SW480 (cell line): ENCODE data around the gene WNT7B.

ENCODE experiments used
- DNase-seq: peaks from one replicate; pipeline ENCODE4 v3.0.0-alpha.2; 2016; ENCODE audit warnings: low spot score

Gene WNT7B

GRCh38 chr22:45888221-45889092 lies 88.5 kb downstream of the WNT7B start:
- DNase-seq, result no peak

DNA sequence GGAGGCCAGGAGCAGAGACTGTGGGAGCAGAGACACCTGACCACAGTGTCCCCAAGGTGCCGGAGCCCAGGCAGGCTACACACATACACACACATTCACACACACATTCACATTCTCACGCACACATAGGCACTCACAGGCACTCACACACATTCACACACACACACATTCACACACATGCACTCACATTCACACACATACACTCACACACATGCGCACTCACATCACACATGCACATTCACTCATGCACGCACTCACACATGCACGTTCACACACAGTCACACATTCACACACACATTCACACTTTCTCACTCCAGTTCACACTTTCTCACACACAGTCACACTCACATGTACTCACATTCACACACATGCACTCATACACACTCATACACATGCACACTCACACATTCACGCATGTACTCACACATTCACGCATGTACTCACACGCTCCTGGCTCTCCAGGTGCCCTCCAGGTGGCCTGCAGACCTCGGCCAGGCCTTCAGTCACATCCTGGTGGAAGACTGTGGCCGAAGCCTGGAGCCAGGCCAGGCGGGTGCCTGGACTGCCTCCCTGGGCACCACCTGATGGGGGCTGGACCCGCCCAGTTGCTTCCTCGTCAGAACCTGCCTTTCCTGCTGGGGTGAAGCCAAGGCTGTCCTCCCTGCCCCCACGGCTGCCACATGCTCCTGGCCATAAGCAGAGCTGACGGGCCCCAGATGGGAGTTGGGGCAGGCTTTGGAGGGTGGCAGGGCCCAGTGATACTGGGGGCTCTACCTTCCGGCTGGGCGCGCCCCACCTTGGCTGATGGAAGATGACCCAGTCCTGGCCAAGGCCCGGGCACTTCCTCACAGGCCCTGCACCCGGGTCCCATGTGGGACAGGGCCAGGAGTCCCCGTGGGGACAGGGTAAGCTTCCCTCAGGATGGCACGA lies 89.5 kb downstream of the WNT7B start:
- DNase-seq, result no peak

- no peak for DNase-seq
These were observed 90.4 kb downstream of the WNT7B start for GRCh38 chr22:45886540-45886939.

GRCh38 chr22:45885941-45886395 lies 91.0 kb downstream of the WNT7B start:
- no peak for DNase-seq

DNA sequence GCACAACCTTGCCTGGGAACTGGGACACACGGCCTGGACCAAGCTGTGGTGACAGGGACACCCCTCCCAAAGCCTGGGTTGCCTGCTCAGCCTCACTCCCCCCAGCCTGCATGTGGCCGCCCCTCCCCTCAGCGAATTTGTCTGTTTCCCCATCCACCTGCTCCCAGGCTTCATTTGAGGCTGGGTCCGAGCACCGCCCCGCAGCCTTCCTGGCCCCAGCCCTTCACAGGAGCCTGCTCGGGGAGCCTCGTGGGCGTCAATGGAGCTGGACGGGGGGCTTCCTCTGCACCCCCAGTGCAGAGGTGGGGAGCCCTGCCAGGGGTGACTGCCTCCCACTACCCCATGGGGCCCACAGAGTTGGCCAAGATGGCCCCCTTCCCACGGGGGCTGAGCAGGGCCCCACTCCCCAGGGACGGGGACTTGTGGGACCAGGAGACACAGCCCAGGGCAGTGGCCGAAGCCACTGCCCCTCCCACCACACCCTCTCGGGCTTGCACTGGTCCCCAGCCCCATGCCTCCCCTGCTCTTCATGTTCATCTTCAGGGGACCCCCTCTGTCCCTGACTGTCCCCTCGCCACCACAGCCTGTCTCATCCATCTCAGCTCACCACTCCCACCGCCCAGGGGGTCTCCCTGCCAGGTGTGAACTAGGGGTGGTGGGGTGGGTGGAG lies 91.7 kb downstream of the WNT7B start:
- no peak for DNase-seq

DNA sequence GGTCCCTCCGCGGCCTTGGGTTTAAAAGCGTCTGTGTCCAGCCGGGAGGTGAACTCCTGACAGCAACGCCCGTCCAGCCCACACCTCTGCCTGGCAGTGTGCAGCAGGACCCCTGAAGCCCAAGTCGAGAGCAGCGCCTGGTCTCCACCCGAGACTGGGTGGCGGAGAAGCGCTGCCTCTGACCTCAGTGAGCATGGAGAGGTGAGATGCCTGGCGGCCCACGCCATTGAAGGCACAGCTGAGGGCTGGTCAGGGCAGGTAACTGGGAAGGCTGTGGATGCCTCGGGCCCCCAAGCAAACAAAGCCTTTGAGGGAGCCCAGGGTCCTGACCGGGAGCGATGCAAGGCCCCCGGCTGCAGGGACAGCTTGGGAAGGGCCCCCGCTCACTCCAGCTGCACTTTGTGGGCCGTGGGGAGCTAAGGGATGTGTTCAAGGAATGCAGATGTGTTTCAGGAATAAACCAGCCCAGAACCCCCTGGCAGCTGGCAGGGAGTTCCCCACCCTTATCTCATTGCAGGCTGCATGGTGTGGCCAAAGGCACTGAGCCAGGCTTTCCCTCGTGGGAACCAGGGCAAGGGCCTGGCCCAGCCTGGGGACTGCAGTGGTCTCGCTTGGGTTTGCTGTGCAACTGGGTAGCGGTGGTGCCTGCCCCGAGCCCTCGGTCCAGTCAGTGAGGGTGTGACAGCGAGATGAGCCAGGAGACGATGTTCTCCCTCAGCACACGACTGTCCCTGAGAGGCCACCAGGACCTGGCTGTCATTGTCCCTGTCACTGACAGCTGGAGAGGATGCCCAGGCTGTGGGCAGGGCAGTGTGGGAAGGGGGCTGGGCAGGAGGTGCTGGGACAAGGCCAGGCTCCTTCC lies 92.5 kb downstream of the WNT7B start:
- DNase-seq, result no peak

GRCh38 chr22:45883811-45884170 lies 93.2 kb downstream of the WNT7B start:
- DNase-seq, result no peak

GRCh38 chr22:45882881-45883810 lies 93.8 kb downstream of the WNT7B start:
- DNase-seq, result no peak

- no peak for DNase-seq
These were observed 95.5 kb downstream of the WNT7B start for GRCh38 chr22:45881524-45881875.

DNA sequence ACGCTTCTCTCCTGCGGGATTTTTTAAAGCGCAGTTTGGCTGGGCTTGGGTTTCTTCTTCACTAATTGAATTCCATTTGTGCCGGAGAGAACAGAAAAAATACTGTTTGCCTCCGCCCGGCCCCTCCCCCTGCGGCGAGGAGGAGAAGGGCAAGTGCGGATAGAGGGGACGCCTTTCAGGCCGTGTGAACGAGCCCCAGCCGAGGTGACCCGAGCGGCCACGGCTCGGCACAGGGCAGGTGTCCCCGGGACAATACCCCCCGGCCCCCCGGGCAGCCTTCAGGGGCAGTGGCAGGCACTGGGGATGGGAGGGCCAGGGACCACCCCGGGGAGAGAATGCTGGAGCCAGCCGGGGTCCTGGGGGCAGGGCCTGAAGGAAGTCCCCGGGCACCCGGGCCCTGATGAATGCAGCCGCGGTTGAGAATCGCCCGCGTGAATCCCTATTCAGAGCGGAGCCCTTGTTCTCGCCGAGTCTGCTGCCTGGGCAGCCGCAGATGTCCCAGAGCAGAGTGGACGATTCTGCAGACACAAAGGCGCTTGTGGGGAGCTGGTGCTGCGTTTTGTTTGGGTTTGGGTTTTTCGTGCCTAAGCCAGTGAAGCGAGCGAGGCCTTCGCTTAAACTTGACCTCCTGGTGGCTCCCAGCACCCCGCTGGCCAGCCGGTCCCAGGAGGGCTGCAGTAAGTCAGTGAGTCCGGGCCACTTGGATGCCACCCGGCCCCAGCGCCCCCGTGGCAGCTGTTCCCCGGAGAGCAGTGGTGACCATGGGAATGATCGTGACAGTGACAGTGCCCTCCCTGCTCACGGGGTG lies 96.0 kb downstream of the WNT7B start:
- no peak for DNase-seq

DNA sequence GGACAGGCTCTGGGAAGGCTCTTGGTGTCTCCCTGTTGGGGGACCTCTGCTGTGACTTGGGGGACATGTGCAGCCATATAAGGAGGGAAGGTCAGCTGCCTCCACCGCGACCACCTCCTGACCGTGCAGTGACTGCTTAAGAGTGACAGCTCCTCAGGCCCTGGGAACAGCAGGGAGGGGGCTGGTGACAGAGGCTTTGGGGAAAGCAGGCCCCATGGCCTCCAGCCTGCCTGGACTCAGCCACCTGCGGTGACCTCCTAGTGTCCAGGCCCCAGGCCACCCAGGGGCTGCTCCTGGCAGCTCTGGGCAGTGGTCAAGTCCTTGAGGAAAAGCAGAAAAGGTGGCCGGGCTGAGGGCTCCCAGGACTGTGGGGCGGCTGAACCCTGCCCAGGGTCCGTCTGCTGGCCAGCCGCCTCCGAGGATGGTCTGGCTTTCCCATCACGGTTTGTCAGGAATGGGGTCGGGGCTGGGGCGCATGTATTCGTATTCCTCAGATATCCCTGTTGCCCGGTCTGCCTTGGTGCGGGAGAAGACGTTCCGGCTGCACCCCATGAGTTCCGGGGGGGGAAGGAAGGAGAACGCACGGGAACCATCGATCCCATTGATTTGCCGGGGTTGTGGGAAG lies 96.8 kb downstream of the WNT7B start:
- DNase-seq, result no peak

DNA sequence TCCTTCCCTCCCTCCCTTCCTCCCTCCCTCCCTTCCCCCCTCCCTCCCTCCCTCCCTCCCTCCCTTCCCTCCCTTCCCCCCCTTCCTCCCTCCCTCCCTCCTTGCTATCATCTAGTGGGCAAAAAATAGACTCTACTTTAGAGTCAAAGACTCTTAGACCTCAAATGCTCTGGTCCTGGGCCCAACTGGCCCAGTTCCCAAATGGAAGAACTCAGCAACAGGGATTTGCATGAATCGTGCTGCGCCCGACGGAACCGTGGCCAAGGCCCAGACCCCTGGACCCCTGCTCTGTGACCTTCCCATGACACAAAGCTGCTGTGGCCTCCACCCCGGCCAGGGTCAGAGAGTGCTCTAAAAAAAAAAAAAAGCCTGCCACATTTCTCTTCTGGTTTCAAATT lies 97.4 kb downstream of the WNT7B start:
- no peak for DNase-seq

GRCh38 chr22:45878901-45879551 lies 97.9 kb downstream of the WNT7B start:
- DNase-seq, result no peak

- DNase-seq, result no peak
These were observed 98.7 kb downstream of the WNT7B start for GRCh38 chr22:45878051-45878781.

DNA sequence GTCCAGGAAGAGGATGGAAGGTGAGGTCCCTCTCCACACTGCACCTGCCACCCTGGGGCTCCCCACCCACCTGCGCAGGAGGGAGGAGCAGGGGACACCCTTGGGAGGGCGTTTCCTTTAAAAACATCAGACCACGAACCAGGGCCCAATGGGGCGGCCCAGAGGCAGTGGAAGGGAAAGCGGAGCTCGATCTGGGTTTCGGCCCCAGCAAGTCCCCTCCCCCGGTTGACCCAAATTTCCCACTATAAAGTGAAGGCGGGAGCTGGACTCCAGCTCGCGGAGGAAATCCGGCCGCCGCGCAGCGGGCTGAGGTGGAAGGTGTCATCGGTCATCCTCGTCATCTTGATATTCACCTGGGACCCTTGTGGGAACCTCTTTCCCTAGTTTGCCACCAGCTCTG lies 99.3 kb downstream of the WNT7B start:
- DNase-seq, result no peak

GRCh38 chr22:45877036-45877380 lies 100.0 kb downstream of the WNT7B start:
- DNase-seq, result no peak

DNA sequence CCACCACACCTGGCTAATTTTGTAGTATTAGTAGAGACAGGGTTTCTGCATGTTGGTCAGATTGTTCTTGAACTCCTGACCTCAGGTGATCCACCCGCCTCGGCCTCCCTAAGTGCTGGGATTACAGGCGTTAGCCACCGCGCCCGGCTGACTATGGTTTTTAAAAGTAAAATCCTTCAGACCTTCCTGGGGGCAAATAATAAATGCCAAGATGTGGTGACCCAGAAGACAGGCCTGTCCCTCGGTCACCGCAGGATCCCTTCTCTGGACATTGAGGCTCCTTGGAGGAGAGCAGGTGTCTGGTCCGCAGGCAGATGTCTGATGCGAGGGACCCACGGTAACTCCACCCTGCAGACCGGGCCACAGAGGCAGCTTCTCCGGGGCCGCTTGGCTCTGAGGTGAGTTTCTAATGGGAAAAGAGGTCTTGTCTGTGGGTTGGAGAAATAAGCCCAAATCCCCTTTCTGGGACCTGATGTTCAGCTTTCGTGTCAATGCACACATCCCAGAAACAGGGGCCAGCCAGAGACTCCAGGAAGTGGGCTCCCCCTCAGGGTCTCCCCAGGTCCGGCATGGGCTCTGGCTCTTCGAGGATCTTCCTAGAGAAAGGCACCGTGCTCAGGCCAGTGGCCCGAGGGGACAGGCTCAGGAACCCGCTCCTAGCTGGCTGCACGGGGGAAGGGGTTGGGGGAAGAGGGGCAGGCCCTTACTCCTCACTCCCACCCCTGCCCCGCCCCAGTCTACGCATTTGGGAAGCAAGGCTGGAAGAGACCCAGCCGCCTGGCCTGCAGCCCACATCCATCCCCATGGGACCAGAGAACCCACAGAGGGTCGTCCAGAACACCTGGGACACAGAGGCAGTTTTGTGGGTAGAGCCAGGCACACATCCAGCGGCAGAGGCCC lies 100.6 kb downstream of the WNT7B start:
- DNase-seq, result no peak
